ENCODE data around the gene SH3BP5L. TPM values are rescaled to one million over a fixed set of nuclear protein-coding genes. Genes with fewer than 3 reads are reported as not detected.

SH3BP5L gene
- total and polyA plus RNA-seq, 2 of the 8 experiments (the other 6 are each of a cell fraction or from before 2014, with no cell fraction given), result 20.2 to 28.4 TPM

DNA sequence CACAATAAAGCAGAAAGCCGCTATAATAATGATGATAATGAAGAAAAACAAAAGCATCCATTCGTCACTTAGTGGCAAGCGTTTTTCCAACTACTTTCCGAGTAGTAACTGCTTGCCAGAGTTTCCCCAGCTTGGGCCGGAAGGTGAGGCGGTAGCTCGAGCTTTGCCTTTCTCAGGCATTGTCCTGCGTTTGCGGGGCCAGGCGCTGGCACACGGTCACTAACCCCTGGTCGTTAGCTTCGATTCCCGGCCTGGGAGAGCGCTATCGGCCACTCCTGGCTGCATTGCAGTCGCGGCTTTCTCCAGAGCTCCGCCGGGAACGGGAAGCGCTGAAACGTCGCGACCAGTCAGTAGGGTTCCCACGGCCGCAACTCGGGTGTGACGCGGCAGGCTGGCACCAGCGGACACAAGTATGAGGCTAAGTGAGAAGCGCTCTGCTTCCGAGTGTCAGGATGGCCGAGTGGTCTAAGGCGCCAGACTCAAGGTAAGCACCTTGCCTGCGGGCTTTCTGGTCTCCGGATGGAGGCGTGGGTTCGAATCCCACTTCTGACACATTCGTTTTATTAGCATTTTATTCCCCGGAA, 47.8 kb upstream of the SH3BP5L start (continued):
- TF ChIP-seq RFX5 (IDR thresholded peaks at IDR 0.05; ENCODE audit: borderline replicate concordance, low read depth, low read length), result peak; percentile 18; the same call in 1 of the 2 replicates
- TF ChIP-seq BRCA1 (IDR thresholded peaks at IDR 0.05; ENCODE audit: low read depth, low read length), result peak; percentile 60; the same call in 1 of the 2 replicates
- TF ChIP-seq SUZ12 (IDR thresholded peaks at IDR 0.05; ENCODE audit: low read length), result no peak
- TF ChIP-seq ASH2L (IDR thresholded peaks at IDR 0.05; ENCODE audit: low read length), result peak; percentile 99
- TF ChIP-seq EP300 (IDR thresholded peaks at IDR 0.05; ENCODE audit: borderline replicate concordance in 1 of 2, low read depth in 2 of 2, low read length in 2 of 2), result no peak
- peak; percentile 66 for TF ChIP-seq CEBPB (IDR thresholded peaks at IDR 0.05; ENCODE audit: low read depth, low read length)
- no peak for TF ChIP-seq SP2 (IDR thresholded peaks at IDR 0.05; ENCODE audit: low read length)
- no peak for TF ChIP-seq SP4 (IDR thresholded peaks at IDR 0.05; ENCODE audit: low read length)
- no peak for TF ChIP-seq CBX8 (IDR thresholded peaks at IDR 0.05; ENCODE audit: borderline replicate concordance, low read depth, low read length)
- no peak for TF ChIP-seq SIX5 (IDR thresholded peaks at IDR 0.05; ENCODE audit: low read depth, low read length)
- TF ChIP-seq SRF (IDR thresholded peaks at IDR 0.05; ENCODE audit: low read depth, low read length), result no peak
- no peak for TF ChIP-seq HDAC6 (IDR thresholded peaks at IDR 0.05; ENCODE audit: low read depth, low read length)
- TF ChIP-seq, protein P1, sequence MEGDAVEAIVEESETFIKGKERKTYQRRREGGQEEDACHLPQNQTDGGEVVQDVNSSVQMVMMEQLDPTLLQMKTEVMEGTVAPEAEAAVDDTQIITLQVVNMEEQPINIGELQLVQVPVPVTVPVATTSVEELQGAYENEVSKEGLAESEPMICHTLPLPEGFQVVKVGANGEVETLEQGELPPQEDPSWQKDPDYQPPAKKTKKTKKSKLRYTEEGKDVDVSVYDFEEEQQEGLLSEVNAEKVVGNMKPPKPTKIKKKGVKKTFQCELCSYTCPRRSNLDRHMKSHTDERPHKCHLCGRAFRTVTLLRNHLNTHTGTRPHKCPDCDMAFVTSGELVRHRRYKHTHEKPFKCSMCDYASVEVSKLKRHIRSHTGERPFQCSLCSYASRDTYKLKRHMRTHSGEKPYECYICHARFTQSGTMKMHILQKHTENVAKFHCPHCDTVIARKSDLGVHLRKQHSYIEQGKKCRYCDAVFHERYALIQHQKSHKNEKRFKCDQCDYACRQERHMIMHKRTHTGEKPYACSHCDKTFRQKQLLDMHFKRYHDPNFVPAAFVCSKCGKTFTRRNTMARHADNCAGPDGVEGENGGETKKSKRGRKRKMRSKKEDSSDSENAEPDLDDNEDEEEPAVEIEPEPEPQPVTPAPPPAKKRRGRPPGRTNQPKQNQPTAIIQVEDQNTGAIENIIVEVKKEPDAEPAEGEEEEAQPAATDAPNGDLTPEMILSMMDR (IDR thresholded peaks at IDR 0.05; ENCODE audit: control extremely low read depth in 1 of 3, insufficient read depth in 1 of 3, low read depth in 1 of 3, low read length in 3 of 3), result no peak
- TF ChIP-seq, protein P2, sequence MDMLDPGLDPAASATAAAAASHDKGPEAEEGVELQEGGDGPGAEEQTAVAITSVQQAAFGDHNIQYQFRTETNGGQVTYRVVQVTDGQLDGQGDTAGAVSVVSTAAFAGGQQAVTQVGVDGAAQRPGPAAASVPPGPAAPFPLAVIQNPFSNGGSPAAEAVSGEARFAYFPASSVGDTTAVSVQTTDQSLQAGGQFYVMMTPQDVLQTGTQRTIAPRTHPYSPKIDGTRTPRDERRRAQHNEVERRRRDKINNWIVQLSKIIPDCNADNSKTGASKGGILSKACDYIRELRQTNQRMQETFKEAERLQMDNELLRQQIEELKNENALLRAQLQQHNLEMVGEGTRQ (IDR thresholded peaks at IDR 0.05; ENCODE audit: low read length), result no peak
- no peak for TF ChIP-seq BCL11A (IDR thresholded peaks at IDR 0.05; ENCODE audit: low read depth in 2 of 2, low read length in 2 of 2)
- TF ChIP-seq HDAC2 (IDR thresholded peaks at IDR 0.05; ENCODE audit: borderline replicate concordance in 1 of 2, low read depth in 2 of 2, low read length in 2 of 2), result peak in 1 of 2 experiments; percentile 75; a peak in 1 of 4 replicates
- TF ChIP-seq SAP30 (IDR thresholded peaks at IDR 0.05; ENCODE audit: insufficient read depth, insufficient replicate concordance, low read length), result no peak
- peak in 1 of 2 experiments; percentile 1; a peak in 1 of 4 replicates for TF ChIP-seq RAD21 (IDR thresholded peaks at IDR 0.05 in 1 of 2, conservative IDR thresholded peaks at IDR 0.05 in 1 of 2; ENCODE audit: low read depth in 2 of 2, low read length in 2 of 2)
- TF ChIP-seq EGR1 (IDR thresholded peaks at IDR 0.05; ENCODE audit: borderline replicate concordance, low read depth, low read length), result no peak
- TF ChIP-seq FOSL1 (IDR thresholded peaks at IDR 0.05; ENCODE audit: insufficient read depth, low read depth, low read length), result no peak
- TF ChIP-seq NRF1 (IDR thresholded peaks at IDR 0.05; ENCODE audit: low read depth, low read length), result peak; percentile 47; the same call in 1 of the 2 replicates

Measured in H1 (cell line).